Neural cell (in vitro differentiated cells): ENCODE measurements around the gene ANKRD45. TPM values are rescaled to one million over a fixed set of nuclear protein-coding genes. Genes with fewer than 3 reads are reported as not detected.

Source experiments
- H2AFZ ChIP-seq: fragments of 200-600, 300-800 bp; sonication (generic), shearing (Covaris generic); 2 replicates; pipeline ENCODE4 v1.6.0; 2014; ENCODE audit warnings: low read depth, mild to moderate bottlenecking, antibody characterized with exemption, low read length, moderate library complexity
- H3F3A ChIP-seq: fragments of 200-600 bp; shearing (Covaris generic); 2 replicates; pipeline ENCODE4 v1.6.1; 2016; ENCODE audit warnings: mild to moderate bottlenecking, moderate library complexity, mixed read lengths, antibody characterized with exemption, low read length; ENCODE audit not compliant: insufficient read depth, poor library complexity, severe bottlenecking
- H3K27ac ChIP-seq: fragments of 200-600, 300-800 bp; sonication (generic), shearing (Covaris generic); 2 replicates; pipeline ENCODE4 v1.5.1; 2014; ENCODE audit warnings: mild to moderate bottlenecking, low read length, moderate library complexity
- H3K27me3 ChIP-seq: fragments of 300-800, 200-600 bp; sonication (generic), shearing (Covaris generic); 2 replicates; pipeline ENCODE4 v1.6.0; 2014; ENCODE audit warnings: mild to moderate bottlenecking, low read depth, low read length, moderate library complexity; ENCODE audit not compliant: insufficient read depth
- H3K36me3 ChIP-seq: fragments of 300-800, 200-600 bp; sonication (generic), shearing (Covaris generic); 2 replicates; pipeline ENCODE4 v1.5.1; 2014; ENCODE audit warnings: mild to moderate bottlenecking, antibody characterized with exemption, low read length, moderate library complexity; ENCODE audit not compliant: insufficient read depth
- H3K4me2 ChIP-seq: fragments of 300-800, 200-600 bp; sonication (generic), shearing (Covaris generic); 2 replicates; pipeline ENCODE4 v1.6.0; 2014; ENCODE audit warnings: mild to moderate bottlenecking, low read length
- H3K4me3 ChIP-seq: fragments of 300-800, 200-600 bp; sonication (generic), shearing (Covaris generic); 2 replicates; pipeline ENCODE4 v1.5.1; 2014; ENCODE audit warnings: mild to moderate bottlenecking, low read length, moderate library complexity
- H3K79me2 ChIP-seq: fragments of 200-600 bp; shearing (Covaris generic); replicated peaks from 2 replicates; pipeline ENCODE4 v1.6.0; 2014; ENCODE audit warnings: mild to moderate bottlenecking, low read length, moderate library complexity; ENCODE audit not compliant: insufficient read depth
- H3K9ac ChIP-seq: fragments of 300-800, 200-600 bp; sonication (generic), shearing (Covaris generic); 2 replicates; pipeline ENCODE4 v1.6.1; 2016; ENCODE audit warnings: mild to moderate bottlenecking, low read length, mixed read lengths
- H3K9me2 ChIP-seq: fragments of 200-600 bp; shearing (Covaris generic); 2 replicates; pipeline ENCODE4 v1.6.1; 2016; ENCODE audit warnings: mild to moderate bottlenecking, low read length, mixed read lengths; ENCODE audit not compliant: insufficient read depth
- H3K9me3 ChIP-seq: fragments of 200-600, 300-800 bp; sonication (generic), shearing (Covaris generic); 2 replicates; pipeline ENCODE4 v1.6.1; 2016; ENCODE audit warnings: mild to moderate bottlenecking, mixed run types, low read length, moderate library complexity, mixed read lengths
- H4K20me1 ChIP-seq: fragments of 200-600 bp; shearing (Covaris generic); 2 replicates; pipeline ENCODE4 v1.6.1; 2016; ENCODE audit warnings: mild to moderate bottlenecking, mixed run types; ENCODE audit not compliant: insufficient read depth
- CTCF ChIP-seq: fragments of 450-650 bp; IDR thresholded peaks from 2 replicates; pipeline ENCODE4 v1.5.1; 2014; ENCODE audit warnings: antibody characterized with exemption, mild to moderate bottlenecking, moderate library complexity; ENCODE audit not compliant: poor library complexity, severe bottlenecking
- EP300 ChIP-seq: fragments of 450-650 bp; conservative IDR thresholded peaks from 2 replicates; pipeline ENCODE4 v1.6.1; 2014; ENCODE audit warnings: antibody characterized with exemption, mild to moderate bottlenecking, moderate library complexity; ENCODE audit not compliant: poor library complexity, severe bottlenecking
- EZH2 ChIP-seq: fragments of 200-600, 300-800 bp; shearing (Covaris generic), sonication (generic); IDR thresholded peaks from 2 replicates; pipeline ENCODE4 v1.6.1; 2014; ENCODE audit warnings: antibody characterized with exemption, low read length, borderline replicate concordance, mild to moderate bottlenecking; ENCODE audit not compliant: insufficient read depth, poor library complexity, severe bottlenecking
- MXI1 ChIP-seq: fragments of 450-650 bp; conservative IDR thresholded peaks from 2 replicates; pipeline ENCODE4 v1.6.1; 2014; ENCODE audit warnings: antibody characterized with exemption, mild to moderate bottlenecking; ENCODE audit not compliant: poor library complexity, severe bottlenecking
- POLR2AphosphoS5 ChIP-seq: IDR thresholded peaks from 2 replicates; pipeline ENCODE4 v1.6.1; 2012
- RAD21 ChIP-seq: fragments of 450-650 bp; conservative IDR thresholded peaks from 2 replicates; pipeline ENCODE4 v1.6.1; 2014; ENCODE audit warnings: antibody characterized with exemption, mild to moderate bottlenecking, moderate library complexity
- REST ChIP-seq: IDR thresholded peaks from 2 replicates; pipeline ENCODE4 v1.6.1; 2012; ENCODE audit warnings: borderline replicate concordance
- SMC3 ChIP-seq: fragments of 450-650 bp; conservative IDR thresholded peaks from 2 replicates; pipeline ENCODE4 v1.6.1; 2014; ENCODE audit warnings: antibody characterized with exemption, mild to moderate bottlenecking, moderate library complexity; ENCODE audit not compliant: poor library complexity
- TAF1 ChIP-seq: IDR thresholded peaks from 2 replicates; pipeline ENCODE4 v1.6.1; 2012; ENCODE audit warnings: low read depth
- polyA plus RNA-seq: library from polyadenylated mRNA; depleted of rRNA; stranded (reverse); fragments of >200 nt; gene quantifications from 2 replicates; pipeline ENCODE4 v1.2.3, GENCODE V29; 2014

The ANKRD45 gene
- polyA plus RNA-seq, 1 donor from 2014 or later = 8.7 TPM

DNA sequence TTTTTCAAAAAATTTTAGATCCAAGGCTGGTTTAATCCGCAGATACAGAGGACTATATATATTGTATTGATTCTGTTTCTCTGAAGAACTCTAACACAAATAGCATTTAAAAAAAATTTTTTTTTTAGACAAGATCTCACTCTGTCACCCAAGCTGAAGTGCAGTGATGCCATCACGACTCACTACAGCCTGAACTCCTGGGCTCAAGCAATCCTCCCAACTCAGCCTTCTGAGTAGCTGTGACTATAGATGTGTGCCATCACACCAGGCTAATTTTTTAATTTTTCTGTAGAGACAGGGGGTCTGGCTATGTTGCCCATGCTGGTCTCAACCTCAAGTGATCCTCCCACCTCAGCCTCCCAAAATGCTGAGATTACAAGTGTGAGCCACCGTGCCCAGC is 3.0 kb downstream of the ANKRD45 start (continued):
- TF ChIP-seq REST = no peak
- TF ChIP-seq POLR2AphosphoS5 = no peak
- TF ChIP-seq RAD21 = no peak

DNA sequence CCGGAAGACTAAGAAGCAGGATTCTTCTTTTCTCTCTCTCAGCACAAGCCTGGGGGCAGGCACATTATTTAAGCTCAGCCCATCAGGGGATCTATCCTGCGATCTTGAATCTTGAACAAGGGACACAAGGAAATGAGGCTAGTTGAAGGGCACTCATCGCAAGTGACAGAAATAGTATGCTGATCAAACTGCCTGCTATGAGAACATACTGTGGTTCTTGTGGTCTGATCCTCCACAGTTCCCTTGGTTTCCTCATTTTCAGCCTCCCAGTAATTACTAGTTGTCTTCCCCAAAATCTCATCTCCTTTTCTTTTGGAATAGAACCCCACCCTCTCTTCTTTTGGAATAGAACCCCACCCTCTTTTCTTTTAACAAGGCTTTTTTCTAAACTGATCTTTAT is 6.5 kb downstream of the ANKRD45 start:
- Histone ChIP-seq H4K20me1 (no peaks in the 10 kb centered on the region), H3K9ac (no peak overlapping the region), H3K79me2 (peaks cover 4% of the 10 kb centered on the region), H3K27me3 (no peaks in the 10 kb centered on the region), H3K9me3 (no peaks in the 10 kb centered on the region), H3K9me2 (no peaks in the 10 kb centered on the region), H3F3A (no peaks in the 10 kb centered on the region), H3K27ac (no peak overlapping the region), H2AFZ (no peak overlapping the region), H3K4me3 (no peak overlapping the region), H3K36me3 (no peaks in the 10 kb centered on the region), H3K4me2 (no peak overlapping the region)
- TF ChIP-seq RAD21 (no peak), SMC3 (no peak), TAF1 (no peak), EZH2 (no peak), CTCF (no peak), REST (no peak), MXI1 (no peak), POLR2AphosphoS5 (no peak), EP300 (no peak)
